H9 (cell line): ENCODE data around the gene RASSF5. TPM values are rescaled to one million over a fixed set of nuclear protein-coding genes. Genes with fewer than 3 reads are reported as not detected.

Experiments
- DNase-seq: peaks from one replicate; pipeline ENCODE4 v3.0.0-alpha.2; 2017
- H2AFZ ChIP-seq: one replicate; pipeline ENCODE4 v1.6.1; 2013; ENCODE audit warnings: mild to moderate bottlenecking, low read length, control low read depth, moderate library complexity
- H2AK5ac ChIP-seq: 2 replicates; pipeline ENCODE4 v1.6.1; 2013; ENCODE audit warnings: low read length, control low read depth, mixed read lengths; ENCODE audit not compliant: insufficient read length
- H2BK120ac ChIP-seq: one replicate; pipeline ENCODE4 v1.6.1; 2013; ENCODE audit warnings: low read depth, mild to moderate bottlenecking, low read length, control low read depth, inconsistent platforms; ENCODE audit not compliant: poor library complexity, severe bottlenecking
- H2BK12ac ChIP-seq: 2 replicates; pipeline ENCODE4 v1.6.1; 2013; ENCODE audit warnings: low read length, control low read depth, mixed read lengths, low read depth; ENCODE audit not compliant: insufficient read length
- H2BK15ac ChIP-seq: 2 replicates; pipeline ENCODE4 v1.6.1; 2013; ENCODE audit warnings: low read depth, low read length, control low read depth
- H2BK20ac ChIP-seq: one replicate; pipeline ENCODE4 v1.6.1; 2013; ENCODE audit warnings: low read depth, mild to moderate bottlenecking, low read length, control low read depth, inconsistent platforms; ENCODE audit not compliant: poor library complexity, severe bottlenecking
- H2BK5ac ChIP-seq: 2 replicates; pipeline ENCODE4 v1.6.1; 2013; ENCODE audit warnings: low read length, control low read depth, mixed read lengths; ENCODE audit not compliant: insufficient read length
- H3K14ac ChIP-seq: 2 replicates; pipeline ENCODE4 v1.6.1; 2013; ENCODE audit warnings: low read length, control low read depth; ENCODE audit not compliant: insufficient read depth
- H3K18ac ChIP-seq: 2 replicates; pipeline ENCODE4 v1.6.1; 2013; ENCODE audit warnings: low read depth, mild to moderate bottlenecking, mixed read lengths, low read length, control low read depth; ENCODE audit not compliant: insufficient read length
- H3K23ac ChIP-seq: 2 replicates; pipeline ENCODE4 v1.6.1; 2013; ENCODE audit warnings: low read length, control low read depth, mixed read lengths, low read depth; ENCODE audit not compliant: insufficient read length
- H3K23me2 ChIP-seq: 2 replicates; pipeline ENCODE4 v1.6.1; 2013; ENCODE audit warnings: low read depth, mild to moderate bottlenecking, mixed read lengths, low read length, control low read depth; ENCODE audit not compliant: insufficient read length, poor library complexity, severe bottlenecking
- H3K27ac ChIP-seq: 2 replicates; pipeline ENCODE4 v1.5.1; 2013; ENCODE audit warnings: low read length, control low read depth, mixed read lengths, low read depth; ENCODE audit not compliant: insufficient read length
- H3K27me3 ChIP-seq: 2 replicates; pipeline ENCODE4 v1.6.1; 2013; ENCODE audit warnings: low read length, control low read depth, inconsistent platforms; ENCODE audit not compliant: insufficient read depth
- H3K4ac ChIP-seq: 2 replicates; pipeline ENCODE4 v1.6.1; 2013; ENCODE audit warnings: low read depth, mild to moderate bottlenecking, control low read depth, inconsistent platforms, low read length, moderate library complexity
- H3K4me1 ChIP-seq: 2 replicates; pipeline ENCODE4 v1.6.1; 2013; ENCODE audit warnings: low read length, control low read depth, inconsistent platforms; ENCODE audit not compliant: insufficient read depth
- H3K4me2 ChIP-seq: 2 replicates; pipeline ENCODE4 v1.6.1; 2013; ENCODE audit warnings: low read length, control low read depth, mixed read lengths; ENCODE audit not compliant: insufficient read length, insufficient read depth
- H3K56ac ChIP-seq: 2 replicates; pipeline ENCODE4 v1.6.1; 2013; ENCODE audit warnings: low read depth, mild to moderate bottlenecking, mixed read lengths, low read length, control low read depth; ENCODE audit not compliant: insufficient read length
- H3K79me1 ChIP-seq: 2 replicates; pipeline ENCODE4 v1.6.1; 2013; ENCODE audit warnings: low read depth, mild to moderate bottlenecking, moderate library complexity, low read length, control low read depth, inconsistent platforms; ENCODE audit not compliant: insufficient read depth, poor library complexity, severe bottlenecking
- H3K79me2 ChIP-seq: 2 replicates; pipeline ENCODE4 v1.6.1; 2013; ENCODE audit warnings: low read length, control low read depth, inconsistent platforms; ENCODE audit not compliant: insufficient read depth
- H3K9ac ChIP-seq: 2 replicates; pipeline ENCODE4 v1.6.1; 2013; ENCODE audit warnings: low read length, control low read depth, mixed read lengths; ENCODE audit not compliant: insufficient read length; ENCODE audit errors: extremely low read depth
- H3K9me3 ChIP-seq: one replicate; pipeline ENCODE4 v1.6.1; 2013; ENCODE audit warnings: low read depth, low read length, inconsistent platforms; ENCODE audit not compliant: control insufficient read depth
- H3T11ph ChIP-seq: one replicate; pipeline ENCODE4 v1.6.1; 2013; ENCODE audit warnings: mild to moderate bottlenecking, low read length, control low read depth, inconsistent platforms
- H4K20me1 ChIP-seq: one replicate; pipeline ENCODE4 v1.6.1; 2013; ENCODE audit not compliant: control insufficient read depth, insufficient read length, insufficient read depth
- H4K5ac ChIP-seq: 2 replicates; pipeline ENCODE4 v1.6.1; 2013; ENCODE audit warnings: low read depth, mild to moderate bottlenecking, mixed read lengths, low read length, control low read depth; ENCODE audit not compliant: insufficient read length
- H4K8ac ChIP-seq: replicated peaks from 2 replicates; pipeline ENCODE4 v1.6.1; 2013; ENCODE audit warnings: low read length, control low read depth, mixed read lengths, low read depth; ENCODE audit not compliant: insufficient read length
- H4K91ac ChIP-seq: 2 replicates; pipeline ENCODE4 v1.6.1; 2013; ENCODE audit warnings: low read depth, mild to moderate bottlenecking, moderate library complexity, mixed read lengths, low read length, control low read depth; ENCODE audit not compliant: insufficient read length
- H3K27ac Mint-ChIP-seq, 3 experiments: 2 replicates in 2 of 3; 3 replicates in 1 of 3; pipeline ENCODE4 v1.8.0; 2020 to 2021; ENCODE audit warnings: mixed read lengths in 3 of 3, mild to moderate bottlenecking in 1 of 3, moderate library complexity in 1 of 3
- H3K27me3 Mint-ChIP-seq: 2 replicates; pipeline ENCODE4 v1.8.0; 2021; ENCODE audit warnings: low read depth, mild to moderate bottlenecking, moderate library complexity, mixed read lengths
- H3K36me3 Mint-ChIP-seq, 3 experiments: 2 replicates in 2 of 3; 3 replicates in 1 of 3; pipeline ENCODE4 v1.8.0; 2020 to 2021; ENCODE audit warnings: low read depth in 3 of 3, mixed read lengths in 3 of 3; ENCODE audit not compliant: insufficient read depth in 1 of 3
- H3K4me1 Mint-ChIP-seq, 2 experiments: 2 replicates each; pipeline ENCODE4 v1.8.0; 2020; ENCODE audit warnings: mixed read lengths in 2 of 2
- H3K4me3 Mint-ChIP-seq, 2 experiments: 2 replicates in 1 of 2; 3 replicates in 1 of 2; pipeline ENCODE4 v1.8.0; 2020 to 2021; ENCODE audit warnings: mild to moderate bottlenecking in 2 of 2, mixed read lengths in 2 of 2, moderate library complexity in 1 of 2
- H3K9me3 Mint-ChIP-seq, 2 experiments: 2 replicates in 1 of 2; 3 replicates in 1 of 2; pipeline ENCODE4 v1.8.0; 2020; ENCODE audit warnings: mild to moderate bottlenecking in 2 of 2, mixed read lengths in 2 of 2, moderate library complexity in 1 of 2
- WGBS: extraction: QIAGEN DNeasy Blood & Tissue Kit; methylation state at CpG from one replicate; pipeline ENCODE4 v1.1.7; 2013; ENCODE audit warnings: missing lambda C conversion rate, low lambda C conversion rate, mixed read lengths; ENCODE audit not compliant: insufficient read length; ENCODE audit errors: extremely low coverage; 5-methylcytosine and 5-hydroxymethylcytosine counted together
- total RNA-seq: library from RNA; stranded (reverse); gene quantifications from 2 replicates; pipeline ENCODE4 v1.2.1, GENCODE V29; 2021
- TF ChIP-seq, protein P1 (sequence below): fragments of 200-600 bp; sonication (generic); conservative IDR thresholded peaks from 3 replicates; pipeline ENCODE4 v1.8.0; 2021; ENCODE audit warnings: antibody characterized with exemption, mild to moderate bottlenecking

RASSF5 gene
- total RNA-seq, 1 experiment from 2014 or later = 0.50 TPM

DNA sequence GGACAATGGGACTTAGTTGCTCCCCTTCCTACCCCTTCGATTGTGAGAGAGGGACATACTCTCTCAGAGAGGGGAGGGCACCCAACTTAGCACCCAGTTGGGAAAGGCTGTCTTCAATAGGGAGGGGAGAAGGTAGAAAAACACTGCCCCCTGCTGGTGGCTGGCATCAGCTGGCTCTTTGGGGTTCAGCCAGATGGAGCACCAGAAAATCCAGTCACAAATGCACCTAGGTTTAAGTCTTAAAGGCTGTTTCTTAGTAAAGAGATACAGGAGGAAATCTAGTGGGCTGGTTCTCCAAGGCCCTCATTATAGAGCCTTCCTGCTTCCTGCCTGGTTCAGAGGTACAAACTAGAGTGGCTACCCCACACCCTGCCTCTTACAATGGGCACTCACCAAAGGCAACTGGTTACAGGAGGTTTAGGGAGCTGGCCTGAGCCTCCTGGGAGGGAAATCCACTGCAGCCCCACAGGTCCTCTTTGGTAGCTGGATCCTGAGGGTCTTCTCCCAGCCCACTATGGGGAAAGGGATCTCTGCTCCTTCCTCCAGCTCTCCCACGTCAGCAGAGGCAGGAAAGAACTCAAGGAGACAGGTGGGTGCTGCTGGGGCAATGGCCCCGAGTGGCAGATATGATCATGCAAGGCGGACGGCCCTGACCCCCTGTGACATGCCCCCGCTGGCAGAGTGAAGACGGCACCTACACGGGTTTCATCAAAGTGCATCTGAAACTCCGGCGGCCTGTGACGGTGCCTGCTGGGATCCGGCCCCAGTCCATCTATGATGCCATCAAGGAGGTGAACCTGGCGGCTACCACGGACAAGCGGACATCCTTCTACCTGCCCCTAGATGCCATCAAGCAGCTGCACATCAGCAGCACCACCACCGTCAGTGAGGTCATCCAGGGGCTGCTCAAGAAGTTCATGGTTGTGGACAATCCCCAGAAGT lies 76.6 kb downstream of the RASSF5 start:
- no peaks in the 10 kb centered on the region for H3K27me3 ChIP-seq
- no peaks in the 10 kb centered on the region for H3K4me1 ChIP-seq
- no peak overlapping the region for H3K27ac ChIP-seq
- no peak overlapping the region for H3K23ac ChIP-seq
- peaks cover 3% of the 10 kb centered on the region; the same call in 1 of the 2 replicates for H3K27me3 Mint-ChIP-seq
- H3K27ac Mint-ChIP-seq = peak overlapping the region in 2 of 3 experiments; percentile 2 to 12; a peak in 4 of 7 replicates
- no peak overlapping the region for H2AFZ ChIP-seq
- no peaks in the 10 kb centered on the region for H3K36me3 Mint-ChIP-seq
- H3K79me1 ChIP-seq = no peaks in the 10 kb centered on the region
- H3K9me3 Mint-ChIP-seq = no peaks in the 10 kb centered on the region
- H3K9me3 ChIP-seq = no peaks in the 10 kb centered on the region
- H3K79me2 ChIP-seq = no peaks in the 10 kb centered on the region
- TF ChIP-seq, protein P1, sequence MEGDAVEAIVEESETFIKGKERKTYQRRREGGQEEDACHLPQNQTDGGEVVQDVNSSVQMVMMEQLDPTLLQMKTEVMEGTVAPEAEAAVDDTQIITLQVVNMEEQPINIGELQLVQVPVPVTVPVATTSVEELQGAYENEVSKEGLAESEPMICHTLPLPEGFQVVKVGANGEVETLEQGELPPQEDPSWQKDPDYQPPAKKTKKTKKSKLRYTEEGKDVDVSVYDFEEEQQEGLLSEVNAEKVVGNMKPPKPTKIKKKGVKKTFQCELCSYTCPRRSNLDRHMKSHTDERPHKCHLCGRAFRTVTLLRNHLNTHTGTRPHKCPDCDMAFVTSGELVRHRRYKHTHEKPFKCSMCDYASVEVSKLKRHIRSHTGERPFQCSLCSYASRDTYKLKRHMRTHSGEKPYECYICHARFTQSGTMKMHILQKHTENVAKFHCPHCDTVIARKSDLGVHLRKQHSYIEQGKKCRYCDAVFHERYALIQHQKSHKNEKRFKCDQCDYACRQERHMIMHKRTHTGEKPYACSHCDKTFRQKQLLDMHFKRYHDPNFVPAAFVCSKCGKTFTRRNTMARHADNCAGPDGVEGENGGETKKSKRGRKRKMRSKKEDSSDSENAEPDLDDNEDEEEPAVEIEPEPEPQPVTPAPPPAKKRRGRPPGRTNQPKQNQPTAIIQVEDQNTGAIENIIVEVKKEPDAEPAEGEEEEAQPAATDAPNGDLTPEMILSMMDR = peak; percentile 94
- H3K23me2 ChIP-seq = no peaks in the 10 kb centered on the region
- no peak overlapping the region for H3K14ac ChIP-seq
- no peaks in the 10 kb centered on the region for H4K20me1 ChIP-seq
- no peak overlapping the region for H2BK15ac ChIP-seq
- H3K4me2 ChIP-seq = no peak overlapping the region
- H3K9ac ChIP-seq = no peak overlapping the region
- no peak overlapping the region for H2AK5ac ChIP-seq
- no peak overlapping the region for H3K4ac ChIP-seq
- peak; percentile 75 for DNase-seq
- H3K18ac ChIP-seq = no peak overlapping the region
- H2BK12ac ChIP-seq = no peak overlapping the region
- no peak overlapping the region for H2BK5ac ChIP-seq
- no peak overlapping the region for H3K4me3 Mint-ChIP-seq
- no peak overlapping the region for H3T11ph ChIP-seq
- WGBS = no CpG with 5 or more reads among the region's 16 CpGs
- H3K4me1 Mint-ChIP-seq = peaks cover 5 to 7% of the 10 kb centered on the region in 2 experiments
- no peak overlapping the region for H2BK120ac ChIP-seq
- H2BK20ac ChIP-seq = no peak overlapping the region
- no peak overlapping the region for H3K56ac ChIP-seq
- no peak overlapping the region for H4K8ac ChIP-seq
- H4K5ac ChIP-seq = no peak overlapping the region
- no peak overlapping the region for H4K91ac ChIP-seq
